Measurements from ENCODE around the gene MLLT10.

The MLLT10 gene

DNA sequence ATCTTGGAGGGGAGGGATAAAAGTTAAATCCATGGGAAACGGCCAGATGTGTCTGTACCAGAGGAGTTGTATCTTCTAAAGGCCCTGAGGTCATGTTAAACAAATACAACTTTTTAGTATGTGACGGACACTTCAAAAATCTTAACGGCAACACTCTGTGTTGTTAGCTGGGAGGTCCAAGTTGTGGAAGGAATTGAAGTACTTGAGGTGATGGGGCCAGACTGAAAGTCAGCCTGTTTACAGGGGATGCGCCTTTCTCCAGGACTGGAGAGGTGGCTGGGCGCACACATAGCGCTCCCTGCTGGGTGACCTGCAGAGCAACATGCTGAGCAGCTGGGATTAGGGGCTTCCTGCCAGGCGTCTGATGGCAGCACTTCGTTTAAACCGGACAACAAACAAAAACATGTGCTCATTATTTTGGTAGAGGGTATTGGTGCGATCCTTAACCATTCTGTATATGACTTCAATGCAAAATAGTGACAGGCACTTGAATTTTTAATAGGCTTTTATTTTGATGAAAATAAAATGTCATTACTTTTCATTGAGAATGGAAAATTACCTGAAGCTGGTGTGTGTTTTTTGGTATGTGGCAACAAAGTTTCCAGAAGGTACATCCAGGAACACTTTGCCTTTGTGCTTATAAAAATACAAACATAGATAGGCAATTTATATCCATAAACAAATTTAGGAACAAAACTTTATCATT is 198.2 kb downstream of the MLLT10 start:
- TF ChIP-seq, protein P1, sequence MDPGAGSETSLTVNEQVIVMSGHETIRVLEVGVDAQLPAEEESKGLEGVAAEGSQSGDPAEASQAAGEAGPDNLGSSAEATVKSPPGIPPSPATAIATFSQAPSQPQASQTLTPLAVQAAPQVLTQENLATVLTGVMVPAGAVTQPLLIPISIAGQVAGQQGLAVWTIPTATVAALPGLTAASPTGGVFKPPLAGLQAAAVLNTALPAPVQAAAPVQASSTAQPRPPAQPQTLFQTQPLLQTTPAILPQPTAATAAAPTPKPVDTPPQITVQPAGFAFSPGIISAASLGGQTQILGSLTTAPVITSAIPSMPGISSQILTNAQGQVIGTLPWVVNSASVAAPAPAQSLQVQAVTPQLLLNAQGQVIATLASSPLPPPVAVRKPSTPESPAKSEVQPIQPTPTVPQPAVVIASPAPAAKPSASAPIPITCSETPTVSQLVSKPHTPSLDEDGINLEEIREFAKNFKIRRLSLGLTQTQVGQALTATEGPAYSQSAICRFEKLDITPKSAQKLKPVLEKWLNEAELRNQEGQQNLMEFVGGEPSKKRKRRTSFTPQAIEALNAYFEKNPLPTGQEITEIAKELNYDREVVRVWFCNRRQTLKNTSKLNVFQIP (CRISPR knock-in tag; IDR thresholded peaks at IDR 0.05; ENCODE audit: borderline replicate concordance, low read depth), result no peak
- TF ChIP-seq ZC3H10 (CRISPR knock-in tag; IDR thresholded peaks at IDR 0.05), result no peak
- no peak for TF ChIP-seq ARNTL (CRISPR knock-in tag; IDR thresholded peaks at IDR 0.05; ENCODE audit: borderline replicate concordance, low read depth)
- no peak for TF ChIP-seq BACH2 (CRISPR knock-in tag; IDR thresholded peaks at IDR 0.05; ENCODE audit: borderline replicate concordance)
- TF ChIP-seq PPARA (CRISPR knock-in tag; IDR thresholded peaks at IDR 0.05; ENCODE audit: borderline replicate concordance), result no peak
- TF ChIP-seq, protein P2, sequence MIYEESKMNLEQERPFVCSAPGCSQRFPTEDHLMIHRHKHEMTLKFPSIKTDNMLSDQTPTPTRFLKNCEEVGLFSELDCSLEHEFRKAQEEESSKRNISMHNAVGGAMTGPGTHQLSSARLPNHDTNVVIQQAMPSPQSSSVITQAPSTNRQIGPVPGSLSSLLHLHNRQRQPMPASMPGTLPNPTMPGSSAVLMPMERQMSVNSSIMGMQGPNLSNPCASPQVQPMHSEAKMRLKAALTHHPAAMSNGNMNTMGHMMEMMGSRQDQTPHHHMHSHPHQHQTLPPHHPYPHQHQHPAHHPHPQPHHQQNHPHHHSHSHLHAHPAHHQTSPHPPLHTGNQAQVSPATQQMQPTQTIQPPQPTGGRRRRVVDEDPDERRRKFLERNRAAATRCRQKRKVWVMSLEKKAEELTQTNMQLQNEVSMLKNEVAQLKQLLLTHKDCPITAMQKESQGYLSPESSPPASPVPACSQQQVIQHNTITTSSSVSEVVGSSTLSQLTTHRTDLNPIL (CRISPR knock-in tag; IDR thresholded peaks at IDR 0.05; ENCODE audit: low read depth), result no peak
- no peak for TF ChIP-seq SNAI2 (CRISPR knock-in tag; IDR thresholded peaks at IDR 0.05)
- TF ChIP-seq TCF4 (CRISPR knock-in tag; IDR thresholded peaks at IDR 0.05; ENCODE audit: borderline replicate concordance), result no peak
- no peak for TF ChIP-seq ZNF8 (CRISPR knock-in tag; IDR thresholded peaks at IDR 0.05)
- no peak for TF ChIP-seq CSDC2 (CRISPR knock-in tag; IDR thresholded peaks at IDR 0.05)
- no peak for TF ChIP-seq ESRRG (CRISPR knock-in tag; IDR thresholded peaks at IDR 0.05)
- no peak for TF ChIP-seq TOX (CRISPR knock-in tag; IDR thresholded peaks at IDR 0.05; ENCODE audit: borderline replicate concordance)
- ATAC-seq, result peak; percentile 96

DNA sequence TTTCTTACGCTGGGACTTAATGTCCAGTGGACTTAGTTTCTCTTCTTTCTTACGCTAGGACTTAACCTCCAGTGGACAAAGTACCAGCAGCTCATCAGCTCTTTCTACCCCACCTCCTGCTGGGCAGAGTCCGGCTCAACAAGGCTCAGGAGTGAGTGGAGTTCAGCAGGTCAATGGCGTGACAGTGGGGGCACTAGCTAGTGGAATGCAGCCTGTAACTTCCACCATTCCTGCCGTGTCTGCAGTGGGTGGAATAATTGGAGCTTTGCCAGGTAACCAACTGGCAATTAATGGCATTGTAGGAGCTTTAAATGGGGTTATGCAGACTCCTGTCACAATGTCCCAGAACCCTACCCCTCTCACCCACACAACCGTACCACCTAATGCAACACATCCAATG is 199.7 kb downstream of the MLLT10 start:
- TF ChIP-seq TCF4 (CRISPR knock-in tag; IDR thresholded peaks at IDR 0.05; ENCODE audit: borderline replicate concordance), result no peak
- no peak for TF ChIP-seq ZNF565 (CRISPR knock-in tag; conservative IDR thresholded peaks at IDR 0.05; ENCODE audit: low read depth)
- TF ChIP-seq, protein P2 (CRISPR knock-in tag; IDR thresholded peaks at IDR 0.05; ENCODE audit: low read depth), result no peak
- TF ChIP-seq, protein P3, sequence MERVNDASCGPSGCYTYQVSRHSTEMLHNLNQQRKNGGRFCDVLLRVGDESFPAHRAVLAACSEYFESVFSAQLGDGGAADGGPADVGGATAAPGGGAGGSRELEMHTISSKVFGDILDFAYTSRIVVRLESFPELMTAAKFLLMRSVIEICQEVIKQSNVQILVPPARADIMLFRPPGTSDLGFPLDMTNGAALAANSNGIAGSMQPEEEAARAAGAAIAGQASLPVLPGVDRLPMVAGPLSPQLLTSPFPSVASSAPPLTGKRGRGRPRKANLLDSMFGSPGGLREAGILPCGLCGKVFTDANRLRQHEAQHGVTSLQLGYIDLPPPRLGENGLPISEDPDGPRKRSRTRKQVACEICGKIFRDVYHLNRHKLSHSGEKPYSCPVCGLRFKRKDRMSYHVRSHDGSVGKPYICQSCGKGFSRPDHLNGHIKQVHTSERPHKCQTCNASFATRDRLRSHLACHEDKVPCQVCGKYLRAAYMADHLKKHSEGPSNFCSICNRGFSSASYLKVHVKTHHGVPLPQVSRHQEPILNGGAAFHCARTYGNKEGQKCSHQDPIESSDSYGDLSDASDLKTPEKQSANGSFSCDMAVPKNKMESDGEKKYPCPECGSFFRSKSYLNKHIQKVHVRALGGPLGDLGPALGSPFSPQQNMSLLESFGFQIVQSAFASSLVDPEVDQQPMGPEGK (CRISPR knock-in tag; IDR thresholded peaks at IDR 0.05; ENCODE audit: borderline replicate concordance), result no peak
- no peak for TF ChIP-seq ZFP30 (CRISPR knock-in tag; IDR thresholded peaks at IDR 0.05)
- TF ChIP-seq, protein P4, sequence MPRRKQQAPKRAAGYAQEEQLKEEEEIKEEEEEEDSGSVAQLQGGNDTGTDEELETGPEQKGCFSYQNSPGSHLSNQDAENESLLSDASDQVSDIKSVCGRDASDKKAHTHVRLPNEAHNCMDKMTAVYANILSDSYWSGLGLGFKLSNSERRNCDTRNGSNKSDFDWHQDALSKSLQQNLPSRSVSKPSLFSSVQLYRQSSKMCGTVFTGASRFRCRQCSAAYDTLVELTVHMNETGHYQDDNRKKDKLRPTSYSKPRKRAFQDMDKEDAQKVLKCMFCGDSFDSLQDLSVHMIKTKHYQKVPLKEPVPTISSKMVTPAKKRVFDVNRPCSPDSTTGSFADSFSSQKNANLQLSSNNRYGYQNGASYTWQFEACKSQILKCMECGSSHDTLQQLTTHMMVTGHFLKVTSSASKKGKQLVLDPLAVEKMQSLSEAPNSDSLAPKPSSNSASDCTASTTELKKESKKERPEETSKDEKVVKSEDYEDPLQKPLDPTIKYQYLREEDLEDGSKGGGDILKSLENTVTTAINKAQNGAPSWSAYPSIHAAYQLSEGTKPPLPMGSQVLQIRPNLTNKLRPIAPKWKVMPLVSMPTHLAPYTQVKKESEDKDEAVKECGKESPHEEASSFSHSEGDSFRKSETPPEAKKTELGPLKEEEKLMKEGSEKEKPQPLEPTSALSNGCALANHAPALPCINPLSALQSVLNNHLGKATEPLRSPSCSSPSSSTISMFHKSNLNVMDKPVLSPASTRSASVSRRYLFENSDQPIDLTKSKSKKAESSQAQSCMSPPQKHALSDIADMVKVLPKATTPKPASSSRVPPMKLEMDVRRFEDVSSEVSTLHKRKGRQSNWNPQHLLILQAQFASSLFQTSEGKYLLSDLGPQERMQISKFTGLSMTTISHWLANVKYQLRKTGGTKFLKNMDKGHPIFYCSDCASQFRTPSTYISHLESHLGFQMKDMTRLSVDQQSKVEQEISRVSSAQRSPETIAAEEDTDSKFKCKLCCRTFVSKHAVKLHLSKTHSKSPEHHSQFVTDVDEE (CRISPR knock-in tag; IDR thresholded peaks at IDR 0.05), result no peak
- no peak for TF ChIP-seq ARNTL (CRISPR knock-in tag; IDR thresholded peaks at IDR 0.05; ENCODE audit: borderline replicate concordance, low read depth)
- TF ChIP-seq GLIS3 (CRISPR knock-in tag; IDR thresholded peaks at IDR 0.05), result no peak
- TF ChIP-seq, protein P5, sequence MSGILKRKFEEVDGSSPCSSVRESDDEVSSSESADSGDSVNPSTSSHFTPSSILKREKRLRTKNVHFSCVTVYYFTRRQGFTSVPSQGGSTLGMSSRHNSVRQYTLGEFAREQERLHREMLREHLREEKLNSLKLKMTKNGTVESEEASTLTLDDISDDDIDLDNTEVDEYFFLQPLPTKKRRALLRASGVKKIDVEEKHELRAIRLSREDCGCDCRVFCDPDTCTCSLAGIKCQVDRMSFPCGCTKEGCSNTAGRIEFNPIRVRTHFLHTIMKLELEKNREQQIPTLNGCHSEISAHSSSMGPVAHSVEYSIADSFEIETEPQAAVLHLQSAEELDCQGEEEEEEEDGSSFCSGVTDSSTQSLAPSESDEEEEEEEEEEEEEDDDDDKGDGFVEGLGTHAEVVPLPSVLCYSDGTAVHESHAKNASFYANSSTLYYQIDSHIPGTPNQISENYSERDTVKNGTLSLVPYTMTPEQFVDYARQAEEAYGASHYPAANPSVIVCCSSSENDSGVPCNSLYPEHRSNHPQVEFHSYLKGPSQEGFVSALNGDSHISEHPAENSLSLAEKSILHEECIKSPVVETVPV (CRISPR knock-in tag; IDR thresholded peaks at IDR 0.05), result no peak
- TF ChIP-seq RARB (CRISPR knock-in tag; IDR thresholded peaks at IDR 0.05), result no peak
- TF ChIP-seq OSR1 (CRISPR knock-in tag; IDR thresholded peaks at IDR 0.05), result no peak
- no peak for TF ChIP-seq ESRRG (CRISPR knock-in tag; IDR thresholded peaks at IDR 0.05)
- no peak for TF ChIP-seq CSDC2 (CRISPR knock-in tag; IDR thresholded peaks at IDR 0.05)
- no peak for TF ChIP-seq ZNF70 (CRISPR knock-in tag; IDR thresholded peaks at IDR 0.05)
- TF ChIP-seq ZNF8 (CRISPR knock-in tag; IDR thresholded peaks at IDR 0.05), result no peak
- TF ChIP-seq TOX (CRISPR knock-in tag; IDR thresholded peaks at IDR 0.05; ENCODE audit: borderline replicate concordance), result no peak
- TF ChIP-seq PPARA (CRISPR knock-in tag; IDR thresholded peaks at IDR 0.05; ENCODE audit: borderline replicate concordance), result no peak
- ATAC-seq, result no peak
